Limb (tissue), 2 donors: ENCODE data around the gene PRKCD.

Experiments used
- DNase-seq, 2 donors: peaks; one replicate each; pipeline ENCODE4 v3.0.0-alpha.2; 2016; ENCODE audit errors: extremely low spot score in 2 of 2

Gene PRKCD

DNA sequence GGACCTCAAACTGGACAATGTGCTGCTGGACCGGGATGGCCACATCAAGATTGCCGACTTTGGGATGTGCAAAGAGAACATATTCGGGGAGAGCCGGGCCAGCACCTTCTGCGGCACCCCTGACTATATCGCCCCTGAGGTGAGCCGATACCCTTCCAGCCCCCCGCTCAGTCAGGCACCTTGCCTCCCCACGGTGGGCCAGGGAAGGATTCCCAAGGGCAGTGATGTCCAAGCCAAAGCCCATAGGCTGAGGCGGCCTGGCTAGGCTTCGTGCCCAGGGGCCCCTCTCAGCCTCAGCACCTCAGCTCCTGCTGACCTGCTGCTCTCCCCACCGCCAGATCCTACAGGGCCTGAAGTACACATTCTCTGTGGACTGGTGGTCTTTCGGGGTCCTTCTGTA is 27.7 kb downstream of the PRKCD start:
- no peak for DNase-seq

DNA sequence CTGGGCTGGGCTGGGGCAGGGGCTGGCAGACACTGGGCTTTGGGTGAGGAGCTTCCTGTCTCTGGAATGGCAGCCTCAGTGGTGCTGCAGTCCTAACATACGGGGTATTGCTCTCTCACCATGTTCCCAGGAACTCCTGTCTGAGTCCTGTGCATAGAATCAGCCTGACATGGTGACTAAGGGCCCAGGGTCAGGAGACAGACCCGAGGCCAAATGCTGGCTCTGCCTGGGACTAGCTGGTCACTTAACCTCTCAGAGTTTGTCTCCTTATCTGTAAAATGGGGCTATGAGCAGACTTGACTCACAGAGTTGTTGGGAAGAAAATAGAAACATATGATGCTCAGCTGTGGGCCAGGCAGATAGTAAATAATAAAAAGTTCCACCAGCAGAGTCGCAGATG is 28.3 kb downstream of the PRKCD start:
- no peak for DNase-seq

DNA sequence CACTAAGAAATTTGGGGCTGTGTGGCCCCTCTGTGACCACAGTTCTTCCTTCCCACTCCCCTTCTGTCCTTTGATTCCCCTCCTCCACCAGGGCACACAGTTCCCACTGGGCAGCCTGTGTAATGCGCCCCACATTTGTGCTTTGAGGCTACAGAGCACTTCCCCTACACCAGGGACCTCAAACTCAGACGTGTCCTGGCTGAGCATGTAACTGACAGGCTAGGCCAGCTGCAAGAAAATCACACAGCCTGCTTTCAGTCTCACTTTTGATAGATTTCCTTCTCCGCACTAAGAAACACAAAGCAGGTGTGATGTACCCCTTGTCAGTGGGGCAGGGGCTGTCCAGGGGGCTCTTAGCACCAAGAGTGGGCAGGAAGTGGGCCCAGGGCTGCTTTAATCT is 29.6 kb downstream of the PRKCD start:
- DNase-seq: no peak

DNA sequence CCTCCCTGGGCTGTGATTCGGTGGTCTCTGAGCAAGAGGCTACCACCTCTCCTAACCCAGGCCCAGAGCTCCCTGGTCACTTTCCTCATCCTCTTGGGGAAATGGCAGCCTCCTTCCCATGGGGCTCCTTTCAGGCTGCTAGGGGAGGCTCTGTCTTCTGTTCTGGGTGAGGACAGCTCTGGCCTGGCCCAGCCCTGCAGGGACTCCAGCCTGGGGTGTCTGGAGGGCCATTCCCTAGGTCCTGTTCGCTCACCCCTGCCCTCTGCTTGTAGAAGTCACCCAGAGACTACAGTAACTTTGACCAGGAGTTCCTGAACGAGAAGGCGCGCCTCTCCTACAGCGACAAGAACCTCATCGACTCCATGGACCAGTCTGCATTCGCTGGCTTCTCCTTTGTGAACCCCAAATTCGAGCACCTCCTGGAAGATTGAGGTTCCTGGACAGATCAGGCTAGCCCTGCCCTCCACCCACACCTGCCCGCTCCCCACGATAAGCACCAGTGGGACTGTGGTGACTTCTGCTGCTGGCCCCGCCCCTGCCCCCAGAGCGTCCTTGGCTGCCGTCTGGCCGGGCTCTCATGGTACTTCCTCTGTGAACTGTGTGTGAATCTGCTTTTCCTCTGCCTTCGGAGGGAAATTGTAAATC is 30.9 kb downstream of the PRKCD start:
- DNase-seq: peak in 1 of 2 donors; percentile 17

DNA sequence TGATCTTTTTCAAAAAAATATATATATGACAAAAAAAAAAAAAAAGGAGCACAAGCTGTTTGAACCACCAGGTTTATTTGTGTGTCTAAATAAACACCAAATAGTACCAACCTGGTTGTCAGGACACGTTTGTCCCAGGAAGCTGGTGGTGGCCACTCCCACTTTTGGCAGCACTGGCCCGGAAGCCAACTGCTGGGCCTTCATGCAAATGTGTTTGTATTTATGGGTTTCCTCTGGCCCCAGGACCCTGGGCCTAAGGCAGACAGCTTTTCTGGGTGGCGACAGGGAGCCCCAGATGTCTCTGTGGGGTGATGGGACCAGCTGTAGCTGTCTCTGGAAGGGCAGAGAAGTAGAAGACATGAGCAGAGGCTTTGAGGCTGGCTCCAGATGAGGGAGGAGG is 31.6 kb downstream of the PRKCD start:
- peak in 1 of 2 donors; percentile 27 for DNase-seq

DNA sequence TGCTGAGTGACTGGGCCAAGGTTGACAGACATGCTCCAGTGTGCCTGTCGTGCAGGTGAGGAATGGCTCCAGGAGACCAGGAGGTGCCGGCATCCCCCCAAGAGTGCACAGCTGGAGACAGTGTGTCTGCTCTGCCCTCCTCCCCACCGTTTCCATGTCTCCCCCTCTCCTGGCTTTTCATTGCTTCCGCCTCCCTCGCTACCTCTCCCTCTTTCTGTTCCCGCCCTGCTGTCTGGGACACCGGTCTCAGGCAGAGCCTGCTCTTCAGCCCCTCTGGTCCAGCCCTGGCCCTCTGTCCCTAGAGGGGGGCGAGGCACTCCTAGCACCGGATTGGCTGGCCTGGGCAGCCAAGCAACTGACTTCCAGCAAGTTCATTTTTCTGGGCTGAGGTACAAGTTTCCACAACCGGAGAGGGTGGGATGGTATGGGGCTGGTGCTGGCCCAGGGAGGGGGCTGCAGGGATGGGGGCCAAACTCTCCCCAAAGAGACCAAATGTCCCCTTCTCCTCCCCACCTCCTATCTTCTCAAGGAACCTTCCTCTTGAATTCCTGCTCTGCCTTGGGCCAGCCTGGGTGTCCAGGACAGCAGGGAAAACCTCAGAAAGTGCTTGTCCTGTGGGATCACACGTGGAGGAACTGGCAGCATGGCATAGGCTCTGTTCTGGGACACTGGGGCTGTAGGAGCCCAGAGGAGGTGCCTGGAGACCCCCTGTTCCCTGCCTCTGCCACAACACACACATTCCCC is 32.6 kb downstream of the PRKCD start:
- peak; percentile 55 to 70 for DNase-seq

DNA sequence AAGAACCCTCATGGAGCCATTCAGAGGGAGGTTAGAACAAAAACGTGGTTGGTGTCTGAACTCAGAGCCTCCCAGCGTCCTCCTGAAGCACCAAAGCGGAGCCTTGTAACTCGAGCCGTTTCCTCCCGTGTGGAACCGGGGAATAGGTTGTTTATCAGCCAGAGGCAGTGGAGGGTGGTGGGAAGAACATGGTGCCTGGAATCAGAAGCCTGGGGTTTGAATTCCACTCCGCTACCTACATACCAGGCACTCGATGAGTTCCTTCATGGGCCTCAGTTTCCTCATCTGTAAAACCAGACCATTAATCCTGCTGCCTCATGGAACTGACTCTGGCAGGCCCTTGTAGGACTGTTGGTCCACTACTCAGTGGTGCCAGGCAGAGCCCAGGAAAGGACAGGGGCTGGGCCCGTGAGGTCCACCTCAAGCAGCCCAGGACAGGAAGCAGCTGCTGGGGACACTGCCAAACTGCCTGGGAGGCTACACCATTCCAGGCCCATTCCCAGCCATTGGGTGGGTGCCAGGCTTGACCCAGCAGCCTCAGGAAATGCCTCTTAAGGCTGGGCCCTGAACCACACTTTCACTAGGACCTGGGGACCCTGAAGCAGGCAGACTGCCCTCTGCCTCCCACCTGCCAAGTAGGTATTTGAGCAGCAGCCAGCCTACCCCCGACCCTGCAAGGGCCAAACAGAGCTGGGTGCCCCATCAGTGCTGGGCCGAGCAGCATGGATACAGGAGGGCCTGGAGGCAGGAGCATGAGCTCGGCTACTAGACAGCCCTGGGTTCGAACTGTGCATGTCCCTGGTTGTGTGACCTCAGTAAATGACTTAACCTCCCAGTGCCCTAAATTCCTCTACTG is 33.4 kb downstream of the PRKCD start:
- peak in 1 of 2 donors; percentile 51 for DNase-seq

DNA sequence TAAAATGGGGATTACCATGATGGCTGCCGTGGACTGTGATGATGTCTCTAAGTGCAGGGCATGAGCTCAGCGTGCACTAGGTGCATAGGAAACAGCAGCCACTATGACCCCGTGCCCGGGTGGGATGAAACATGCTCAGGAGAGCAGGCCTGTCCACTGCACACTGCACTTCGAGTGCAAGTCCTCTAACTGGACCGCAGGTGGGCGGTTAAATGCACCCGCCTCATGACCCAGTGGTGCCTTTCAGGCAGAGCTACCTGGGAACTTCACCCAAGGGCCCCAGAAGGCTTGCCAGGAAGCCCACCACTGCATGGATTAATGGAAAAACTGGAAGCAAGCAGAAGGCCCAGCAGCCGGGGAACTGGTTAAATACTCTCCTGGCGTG is 34.0 kb downstream of the PRKCD start:
- DNase-seq: peak in 1 of 2 donors; percentile 22

DNA sequence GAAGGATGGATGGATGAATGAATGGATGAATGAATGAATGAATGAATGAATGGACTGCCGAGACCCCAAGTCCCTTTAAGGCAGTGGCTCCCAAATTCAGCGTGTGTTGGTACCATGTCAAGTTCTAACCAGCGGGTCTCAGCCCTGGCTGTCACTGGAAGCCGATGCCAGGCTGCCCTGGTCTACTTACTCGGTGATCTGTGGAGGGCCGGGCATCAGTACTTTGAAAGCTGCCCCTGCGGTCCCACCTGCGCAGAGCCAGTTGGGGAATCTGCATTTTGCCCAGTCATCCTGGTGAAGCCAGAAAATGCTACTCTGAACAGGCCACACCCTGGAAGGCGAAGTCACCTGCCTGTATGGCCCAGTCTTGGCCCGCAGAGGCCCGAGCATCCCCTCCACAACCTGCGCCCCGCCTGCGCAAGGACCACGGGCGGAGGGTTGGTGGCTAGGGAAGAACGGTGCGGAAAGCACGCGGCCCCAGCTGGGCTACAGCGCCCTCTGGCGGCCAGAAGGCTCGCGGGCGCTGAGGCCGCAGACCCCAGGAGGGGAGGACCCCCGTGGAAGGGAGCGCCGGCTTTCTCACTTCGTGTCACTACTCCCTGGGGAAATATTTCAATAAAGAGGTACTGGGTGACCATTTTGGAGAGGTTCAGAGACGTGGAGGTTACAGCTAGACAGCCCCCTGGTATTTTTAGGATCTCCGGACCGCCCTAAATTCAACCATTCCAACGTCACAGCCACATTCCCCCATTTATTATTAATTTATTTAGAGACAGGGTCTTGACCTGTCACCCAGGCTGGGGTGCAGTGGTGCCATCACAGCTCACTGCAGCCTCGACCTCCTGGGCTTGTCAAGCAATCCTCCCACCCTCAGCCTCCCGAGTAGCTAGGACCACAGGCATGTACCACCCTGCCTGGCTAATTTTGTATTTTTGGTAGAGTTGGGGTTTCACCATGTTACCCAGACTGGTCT is 34.9 kb downstream of the PRKCD start:
- DNase-seq: peak; percentile 31 to 78

DNA sequence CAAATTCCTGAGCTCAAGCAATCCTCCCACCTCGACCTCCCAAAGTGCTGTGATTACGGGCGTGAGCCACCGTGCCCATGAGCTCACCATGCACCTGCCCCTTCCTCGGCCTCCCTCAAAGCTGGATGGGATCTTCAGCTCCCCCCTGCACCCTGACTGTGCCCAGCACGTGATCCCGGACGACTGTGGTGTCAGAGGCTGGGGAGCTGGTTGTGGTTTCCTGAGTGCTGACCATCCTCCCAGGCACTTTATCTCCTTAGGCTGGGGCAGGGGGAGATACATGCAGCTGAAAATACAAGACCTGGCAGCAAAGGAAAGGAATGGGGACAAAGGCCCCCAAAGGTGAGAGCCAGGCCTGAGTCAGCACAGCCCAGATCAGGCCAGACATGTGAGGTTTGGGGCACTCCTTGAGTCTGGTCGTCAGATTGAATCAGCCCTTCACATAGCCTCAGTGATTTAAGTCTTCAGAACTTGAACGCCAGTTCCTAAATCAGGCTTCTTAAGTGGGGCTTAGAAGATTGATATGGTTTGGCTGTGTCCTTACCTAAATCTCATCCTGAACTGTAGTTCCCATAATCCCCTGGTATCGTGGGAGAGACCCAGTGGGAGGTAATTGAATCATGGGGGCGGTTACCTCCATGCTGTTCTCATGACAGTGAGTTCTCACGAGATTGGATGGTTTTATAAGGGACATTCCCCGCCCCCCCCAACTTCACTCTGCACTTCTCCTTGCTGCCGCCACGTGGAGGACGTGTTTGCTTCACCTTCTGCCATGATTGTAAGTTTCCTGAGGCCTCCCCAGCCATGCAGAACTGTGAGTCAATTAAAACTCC is 35.8 kb downstream of the PRKCD start:
- peak in 1 of 2 donors; percentile 40 for DNase-seq

DNA sequence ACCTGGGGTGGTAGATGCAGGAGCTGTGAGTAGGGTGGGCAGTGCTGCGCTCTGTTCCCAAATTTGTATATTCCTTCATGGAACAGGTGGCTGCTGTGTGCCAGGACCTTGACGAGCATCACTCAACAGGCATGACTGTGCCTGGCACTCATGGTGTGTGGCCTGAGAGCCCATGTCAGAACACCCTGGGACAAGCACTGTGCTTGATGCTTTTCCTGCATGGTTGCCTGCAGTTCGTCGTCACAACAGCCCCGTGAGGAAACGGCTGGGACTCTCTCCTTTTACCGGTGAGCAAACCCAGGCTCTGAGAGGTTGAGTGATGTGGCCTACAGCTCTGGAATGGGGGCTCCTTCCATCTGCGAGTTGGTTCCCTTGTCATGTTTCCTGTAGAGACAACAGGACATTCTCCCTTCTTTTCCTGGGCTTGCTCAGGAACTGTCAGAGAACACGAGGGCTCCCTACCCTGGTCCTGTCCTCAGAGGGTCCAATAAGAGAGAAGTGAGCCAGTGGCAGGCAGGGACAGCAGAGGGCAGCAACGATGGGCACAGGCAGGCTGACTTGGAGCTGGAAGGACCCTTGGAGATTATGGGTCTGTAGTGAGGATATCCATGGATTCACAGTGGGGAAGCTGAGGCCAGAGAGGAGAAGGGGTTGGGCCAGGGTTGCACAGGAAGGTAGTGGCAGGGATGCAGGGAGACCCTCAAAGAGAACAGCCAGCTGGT is 37.4 kb downstream of the PRKCD start:
- DNase-seq: no peak

DNA sequence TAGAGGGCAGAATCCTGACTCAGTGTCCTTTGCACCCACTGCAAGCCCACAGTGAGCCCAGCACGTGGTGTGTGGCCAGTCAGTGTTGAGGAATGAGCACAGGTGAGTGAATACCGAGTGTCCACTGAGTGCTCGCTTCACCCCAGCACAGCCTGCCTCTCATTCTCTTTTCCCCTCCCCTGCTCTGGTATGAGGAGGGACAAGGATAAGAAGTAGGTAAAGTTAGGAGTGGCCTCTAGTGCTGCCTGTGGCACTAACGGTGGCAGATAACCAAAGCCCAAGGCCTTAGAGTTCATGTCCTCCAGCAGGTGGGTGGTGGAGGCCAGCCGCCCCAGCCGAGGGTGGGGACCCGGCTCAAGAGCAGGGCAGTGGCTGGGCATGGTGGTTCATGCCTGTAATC is 38.0 kb downstream of the PRKCD start:
- DNase-seq: no peak

DNA sequence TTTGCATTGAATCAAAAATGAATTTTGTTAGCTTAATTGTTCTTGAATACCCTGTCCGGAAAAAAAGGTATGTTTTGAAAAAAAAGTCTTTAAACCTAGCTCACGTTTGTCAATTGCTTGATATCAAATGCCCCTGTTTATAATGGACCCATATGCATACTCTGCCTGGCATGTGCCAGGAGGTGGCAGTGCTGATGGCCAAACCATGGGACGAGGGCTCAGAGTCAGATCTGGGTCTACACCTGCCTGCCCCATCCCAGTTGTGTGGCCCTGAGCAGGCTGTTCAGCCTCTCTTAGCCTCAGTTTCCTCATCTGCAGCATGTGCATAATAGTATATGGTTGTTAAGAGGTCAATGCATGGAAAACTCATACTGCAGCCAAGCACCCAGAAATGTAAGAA is 38.8 kb downstream of the PRKCD start:
- no peak for DNase-seq

DNA sequence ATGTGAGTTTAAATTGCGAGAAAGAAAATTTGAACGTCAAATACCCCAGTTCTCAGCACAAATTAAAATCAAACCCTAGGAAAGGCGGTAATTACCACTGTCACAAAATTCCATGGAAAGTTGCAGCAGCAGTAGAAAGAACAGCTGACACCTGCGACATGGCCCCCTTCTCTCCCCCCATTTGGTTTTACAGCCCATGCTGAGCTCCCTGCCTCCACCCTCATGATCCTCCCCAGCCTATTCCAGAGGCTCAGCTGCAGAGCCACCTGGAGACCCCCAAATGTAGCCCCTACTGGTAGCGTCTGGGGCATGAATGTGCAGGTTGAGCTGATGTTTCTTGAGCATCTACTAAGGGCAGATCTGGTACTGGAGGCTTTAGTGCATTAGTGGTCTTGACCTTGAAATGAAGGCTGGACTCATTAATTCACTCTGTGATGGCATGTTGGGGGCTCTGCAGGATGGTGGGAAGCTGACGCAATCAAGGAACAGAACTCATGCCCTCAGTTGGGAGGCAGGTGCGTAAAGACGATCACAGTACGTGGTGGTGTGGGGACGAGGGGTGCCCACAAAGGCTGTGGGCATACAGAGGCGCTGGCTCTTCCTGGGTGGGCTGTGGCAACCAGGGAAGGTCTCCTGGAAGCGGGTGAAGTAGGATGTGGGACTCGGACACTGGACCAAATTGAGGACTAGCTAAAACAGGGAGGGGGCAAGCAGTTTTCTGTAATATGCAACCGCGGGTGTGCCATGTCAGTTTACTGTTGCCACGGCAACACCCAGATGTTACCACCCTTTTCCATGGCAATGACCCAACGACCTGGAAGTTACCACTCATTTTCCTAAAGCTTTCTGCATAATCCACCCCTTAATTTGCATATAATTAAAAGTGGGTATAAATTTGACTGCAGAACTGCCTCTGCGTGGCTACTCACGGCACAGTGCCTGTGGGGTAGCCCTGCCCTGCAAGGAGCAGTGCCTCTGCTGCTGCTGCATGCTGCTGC is 39.8 kb downstream of the PRKCD start:
- DNase-seq: no peak

DNA sequence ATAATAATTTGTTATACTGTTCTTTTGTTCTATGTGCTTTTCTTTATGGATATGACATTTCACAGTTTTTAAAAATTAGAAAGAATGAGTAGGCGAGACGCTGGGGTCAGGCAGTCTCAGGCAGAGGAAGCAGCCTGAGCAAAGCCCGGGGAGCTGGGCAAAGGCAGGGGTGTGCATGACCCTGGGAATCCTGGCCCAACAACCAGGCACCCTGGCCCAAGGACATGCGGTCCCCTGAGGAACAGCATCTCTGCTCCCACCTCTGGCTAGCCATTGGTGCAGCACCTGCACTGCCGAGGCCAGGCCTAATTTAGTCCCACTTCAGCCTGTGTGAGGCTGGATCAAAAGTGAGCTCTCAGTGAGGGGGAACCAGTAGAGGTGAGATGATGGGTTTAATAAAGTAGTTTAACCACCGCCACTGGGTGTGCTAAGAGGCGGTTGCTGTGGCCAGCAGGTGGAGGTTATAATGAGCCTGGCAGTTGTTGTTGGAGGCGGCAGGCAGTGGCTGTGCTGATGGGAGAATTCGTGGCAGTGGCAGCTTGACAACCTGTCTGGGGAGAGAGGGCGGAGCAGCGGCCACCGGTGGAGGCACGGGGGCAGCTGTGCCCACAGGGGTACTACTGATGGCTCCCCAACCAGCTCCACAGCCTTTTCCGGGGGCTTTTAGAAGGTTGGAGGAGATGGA is 41.5 kb downstream of the PRKCD start:
- DNase-seq: peak in 1 of 2 donors; percentile 13

DNA sequence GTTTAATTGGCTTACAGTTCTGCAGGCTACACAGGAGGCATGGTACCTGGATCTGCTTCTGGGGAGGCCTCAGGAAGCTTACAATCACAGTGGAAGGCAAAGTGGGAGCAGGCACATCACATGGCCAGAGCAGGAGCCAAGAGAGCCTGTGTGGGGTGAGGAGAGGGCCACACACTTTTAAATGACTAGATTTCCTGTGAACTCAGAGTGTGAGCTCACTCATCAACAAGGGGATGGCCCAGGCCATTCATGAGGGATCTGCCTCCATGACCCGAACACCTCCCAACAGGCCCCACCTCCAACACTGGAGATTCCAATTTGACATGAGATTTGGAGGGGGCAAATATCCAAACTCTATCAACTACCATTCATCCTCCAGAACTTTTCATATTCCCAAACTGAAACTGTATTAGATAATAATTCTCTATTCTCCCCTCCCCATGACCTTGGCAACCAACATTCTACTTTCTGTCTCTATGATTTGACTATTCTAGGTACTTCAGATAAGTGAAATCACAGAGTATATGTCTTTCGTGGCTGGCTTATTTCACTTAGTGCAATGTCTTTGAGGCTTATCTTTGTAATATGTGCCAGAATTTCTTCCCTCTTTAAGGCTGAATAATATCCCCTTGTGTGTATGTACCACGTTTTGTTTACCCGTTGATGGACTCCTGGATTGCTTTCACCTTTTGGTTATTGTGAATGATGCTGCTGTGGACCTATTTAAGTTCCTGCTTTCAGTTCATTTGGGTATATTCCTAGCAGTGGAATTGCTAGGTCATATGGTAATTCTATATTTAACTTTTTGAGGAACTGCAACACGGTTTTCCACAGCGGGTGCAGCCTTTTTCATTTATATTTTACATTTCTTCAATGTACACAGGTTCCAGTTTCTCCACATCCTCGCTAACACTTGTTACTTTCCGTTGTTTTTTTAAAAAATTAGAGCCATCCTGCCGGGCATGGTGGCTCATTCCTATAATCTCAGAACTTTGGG is 51.0 kb downstream of the PRKCD start:
- peak in 1 of 2 donors; percentile 12 for DNase-seq
